GM23338 (cell line): ENCODE results near the gene PIF1. TPM values are rescaled to one million over a fixed set of nuclear protein-coding genes. Genes with fewer than 3 reads are reported as not detected.

Experiments used
- ATAC-seq: fragments of 200-7000 bp; cut with Tn5 transposase; 3 replicates; pipeline ENCODE4 v1.9.1; 2020
- DNase-seq: peaks from one replicate; pipeline ENCODE4 v3.0.0-alpha.2; 2015; ENCODE audit warnings: low spot score
- H2AFZ ChIP-seq: fragments of 200-600 bp; sonication (generic); 2 replicates; pipeline ENCODE4 v1.8.0; 2016; ENCODE audit warnings: antibody characterized with exemption, mild to moderate bottlenecking, moderate library complexity
- H3F3A ChIP-seq: fragments of 200-600 bp; sonication (generic); replicated peaks from 2 replicates; pipeline ENCODE4 v1.8.0; 2017; ENCODE audit warnings: antibody characterized with exemption, mixed run types, low read depth
- H3K27ac ChIP-seq: fragments of 200-600 bp; sonication (generic); 2 replicates; pipeline ENCODE4 v1.6.1; 2016; ENCODE audit warnings: low read depth
- H3K27me3 ChIP-seq: fragments of 200-600 bp; sonication (generic); 2 replicates; pipeline ENCODE4 v1.8.0; 2016; ENCODE audit warnings: mild to moderate bottlenecking, mixed run types, moderate library complexity; ENCODE audit not compliant: insufficient read depth
- H3K36me3 ChIP-seq: fragments of 200-600 bp; sonication (generic); 2 replicates; pipeline ENCODE4 v1.8.0; 2016; ENCODE audit warnings: mild to moderate bottlenecking; ENCODE audit not compliant: insufficient read depth
- H3K4me1 ChIP-seq: fragments of 200-600 bp; sonication (generic); 2 replicates; pipeline ENCODE4 v1.8.0; 2016; ENCODE audit warnings: mild to moderate bottlenecking, moderate library complexity; ENCODE audit not compliant: insufficient read depth
- H3K4me2 ChIP-seq: fragments of 200-600 bp; sonication (generic); 2 replicates; pipeline ENCODE4 v1.7.1; 2017; ENCODE audit warnings: mixed run types
- H3K4me3 ChIP-seq: fragments of 200-600 bp; sonication (generic); 2 replicates; pipeline ENCODE4 v1.6.1; 2016; ENCODE audit warnings: mixed run types
- H3K79me2 ChIP-seq: fragments of 200-600 bp; sonication (generic); replicated peaks from 2 replicates; pipeline ENCODE4 v1.8.0; 2017; ENCODE audit warnings: mild to moderate bottlenecking; ENCODE audit not compliant: insufficient read depth
- H3K9me2 ChIP-seq: fragments of 200-600 bp; sonication (generic); 2 replicates; pipeline ENCODE4 v1.8.0; 2017; ENCODE audit not compliant: insufficient read depth
- H4K20me1 ChIP-seq: fragments of 200-600 bp; sonication (generic); replicated peaks from 2 replicates; pipeline ENCODE4 v1.8.0; 2017; ENCODE audit warnings: mild to moderate bottlenecking; ENCODE audit not compliant: insufficient read depth
- H3K27ac Mint-ChIP-seq: 2 replicates; pipeline ENCODE4 v1.8.0; 2020; ENCODE audit warnings: inconsistent platforms, mild to moderate bottlenecking, moderate library complexity, mixed read lengths
- H3K27me3 Mint-ChIP-seq: 3 replicates; pipeline ENCODE4 v1.8.0; 2022; ENCODE audit warnings: low read depth, mild to moderate bottlenecking, moderate library complexity, mixed read lengths, inconsistent platforms; ENCODE audit not compliant: insufficient read depth, poor library complexity
- H3K36me3 Mint-ChIP-seq: 3 replicates; pipeline ENCODE4 v1.8.0; 2021; ENCODE audit warnings: low read depth, mild to moderate bottlenecking, inconsistent platforms, moderate library complexity, mixed read lengths
- H3K4me1 Mint-ChIP-seq: 3 replicates; pipeline ENCODE4 v1.8.0; 2020; ENCODE audit warnings: mild to moderate bottlenecking, inconsistent platforms, mixed read lengths
- H3K4me3 Mint-ChIP-seq: 3 replicates; pipeline ENCODE4 v1.8.0; 2021; ENCODE audit warnings: moderate library complexity, mild to moderate bottlenecking, inconsistent platforms, mixed read lengths
- H3K9me3 Mint-ChIP-seq: 3 replicates; pipeline ENCODE4 v1.8.0; 2020; ENCODE audit warnings: moderate library complexity, mild to moderate bottlenecking, inconsistent platforms, mixed read lengths
- CREB1 ChIP-seq: fragments of 250-450 bp; sonication (Bioruptor Pico); IDR thresholded peaks from 2 replicates; pipeline ENCODE4 v1.5.0; 2020; ENCODE audit warnings: low read depth, mild to moderate bottlenecking, moderate library complexity
- EZH2 ChIP-seq: fragments of 200-600 bp; sonication (generic); IDR thresholded peaks from one replicate; pipeline ENCODE4 v1.8.0; 2017; ENCODE audit warnings: antibody characterized with exemption, mild to moderate bottlenecking, low read depth; ENCODE audit not compliant: unreplicated experiment
- EZH2phosphoT487 ChIP-seq: fragments of 200-600 bp; sonication (generic); IDR thresholded peaks from one replicate; pipeline ENCODE4 v1.8.1; 2018; ENCODE audit warnings: antibody characterized with exemption; ENCODE audit not compliant: unreplicated experiment
- JUNB ChIP-seq: IDR thresholded peaks from one replicate; pipeline ENCODE4 v1.6.1; 2016; ENCODE audit warnings: antibody characterized with exemption; ENCODE audit not compliant: unreplicated experiment
- NANOG ChIP-seq: IDR thresholded peaks from 2 replicates; pipeline ENCODE4 v1.6.1; 2016; ENCODE audit warnings: antibody characterized with exemption, borderline replicate concordance
- POLR2AphosphoS5 ChIP-seq: IDR thresholded peaks from 2 replicates; pipeline ENCODE4 v1.6.1; 2016; ENCODE audit warnings: antibody characterized with exemption, low read depth
- STAT1 ChIP-seq: IDR thresholded peaks from one replicate; pipeline ENCODE4 v1.6.1; 2016; ENCODE audit warnings: antibody characterized with exemption; ENCODE audit not compliant: unreplicated experiment
- ZNF114 ChIP-seq: fragments of 250-450 bp; sonication (Bioruptor Pico); IDR thresholded peaks from 2 replicates; pipeline ENCODE4 v1.5.0; 2020; ENCODE audit warnings: mild to moderate bottlenecking, moderate library complexity
- ZNF331 ChIP-seq: fragments of 250-450 bp; sonication (Bioruptor Pico); IDR thresholded peaks from 2 replicates; pipeline ENCODE4 v1.5.0; 2020; ENCODE audit warnings: low read depth, mild to moderate bottlenecking, moderate library complexity
- polyA plus RNA-seq: library from polyadenylated mRNA; unstranded; fragments of >200 nt; fragmentation: Nextera tagmentation; extraction: Ambion mirVana; gene quantifications from 2 replicates; pipeline ENCODE4 v1.2.1, GENCODE V29; 2016
- total RNA-seq: library from RNA; depleted of rRNA; stranded (reverse); fragments of >200 nt; shearing (Covaris generic); gene quantifications from 2 replicates; pipeline ENCODE4 v1.2.3, GENCODE V29; 2014
- TF ChIP-seq, protein P1 (sequence below), 2 experiments: fragments of 200-600 bp in 1 of 2; sonication (generic) in 1 of 2; conservative IDR thresholded peaks; 2 replicates each; pipeline versions ENCODE4 v1.5.1 to v1.6.1; 2016 to 2017; ENCODE audit warnings: antibody characterized with exemption in 2 of 2, low read depth in 2 of 2, mild to moderate bottlenecking in 2 of 2, moderate library complexity in 1 of 2
- TF ChIP-seq, protein P2 (sequence below): IDR thresholded peaks from 2 replicates; pipeline ENCODE4 v1.6.1; 2016; ENCODE audit warnings: antibody characterized with exemption
- TF ChIP-seq, protein P3 (sequence below): IDR thresholded peaks from one replicate; pipeline ENCODE4 v1.6.1; 2018; ENCODE audit warnings: antibody characterized with exemption; ENCODE audit not compliant: unreplicated experiment

The PIF1 gene
- total and polyA plus RNA-seq, 2 experiments from 2014 or later: 116 to 200 TPM

DNA sequence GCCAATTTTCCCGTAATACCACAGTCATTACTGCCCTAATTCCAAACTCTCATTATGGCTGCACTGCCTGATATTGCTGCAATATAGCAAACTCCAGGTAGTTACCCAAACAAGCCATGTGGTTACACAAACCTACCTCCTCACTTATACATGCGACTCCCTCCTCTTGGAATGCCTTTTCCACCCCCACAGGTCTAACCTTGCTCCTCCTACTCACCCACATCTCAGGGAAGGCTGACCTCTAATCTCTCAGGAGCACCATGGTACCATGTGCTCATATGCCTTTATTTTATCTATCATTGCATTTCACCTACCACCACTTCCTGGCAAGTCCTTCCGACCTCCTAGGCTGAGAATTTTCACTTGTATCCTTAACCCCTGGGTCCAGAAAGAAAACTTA lies 53.0 kb downstream of the PIF1 start (continued):
- TF ChIP-seq, protein P1, sequence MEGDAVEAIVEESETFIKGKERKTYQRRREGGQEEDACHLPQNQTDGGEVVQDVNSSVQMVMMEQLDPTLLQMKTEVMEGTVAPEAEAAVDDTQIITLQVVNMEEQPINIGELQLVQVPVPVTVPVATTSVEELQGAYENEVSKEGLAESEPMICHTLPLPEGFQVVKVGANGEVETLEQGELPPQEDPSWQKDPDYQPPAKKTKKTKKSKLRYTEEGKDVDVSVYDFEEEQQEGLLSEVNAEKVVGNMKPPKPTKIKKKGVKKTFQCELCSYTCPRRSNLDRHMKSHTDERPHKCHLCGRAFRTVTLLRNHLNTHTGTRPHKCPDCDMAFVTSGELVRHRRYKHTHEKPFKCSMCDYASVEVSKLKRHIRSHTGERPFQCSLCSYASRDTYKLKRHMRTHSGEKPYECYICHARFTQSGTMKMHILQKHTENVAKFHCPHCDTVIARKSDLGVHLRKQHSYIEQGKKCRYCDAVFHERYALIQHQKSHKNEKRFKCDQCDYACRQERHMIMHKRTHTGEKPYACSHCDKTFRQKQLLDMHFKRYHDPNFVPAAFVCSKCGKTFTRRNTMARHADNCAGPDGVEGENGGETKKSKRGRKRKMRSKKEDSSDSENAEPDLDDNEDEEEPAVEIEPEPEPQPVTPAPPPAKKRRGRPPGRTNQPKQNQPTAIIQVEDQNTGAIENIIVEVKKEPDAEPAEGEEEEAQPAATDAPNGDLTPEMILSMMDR (conservative IDR thresholded peaks at IDR 0.05; ENCODE audit: low read depth in 2 of 2): no peak
- no peak for TF ChIP-seq ZNF331 (CRISPR knock-in tag)
- TF ChIP-seq, protein P2, sequence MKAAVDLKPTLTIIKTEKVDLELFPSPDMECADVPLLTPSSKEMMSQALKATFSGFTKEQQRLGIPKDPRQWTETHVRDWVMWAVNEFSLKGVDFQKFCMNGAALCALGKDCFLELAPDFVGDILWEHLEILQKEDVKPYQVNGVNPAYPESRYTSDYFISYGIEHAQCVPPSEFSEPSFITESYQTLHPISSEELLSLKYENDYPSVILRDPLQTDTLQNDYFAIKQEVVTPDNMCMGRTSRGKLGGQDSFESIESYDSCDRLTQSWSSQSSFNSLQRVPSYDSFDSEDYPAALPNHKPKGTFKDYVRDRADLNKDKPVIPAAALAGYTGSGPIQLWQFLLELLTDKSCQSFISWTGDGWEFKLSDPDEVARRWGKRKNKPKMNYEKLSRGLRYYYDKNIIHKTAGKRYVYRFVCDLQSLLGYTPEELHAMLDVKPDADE: no peak
- TF ChIP-seq EZH2: no peak
- TF ChIP-seq ZNF114 (CRISPR knock-in tag): no peak
- TF ChIP-seq NANOG: no peak
- no peak for TF ChIP-seq STAT1
- TF ChIP-seq, protein P3, sequence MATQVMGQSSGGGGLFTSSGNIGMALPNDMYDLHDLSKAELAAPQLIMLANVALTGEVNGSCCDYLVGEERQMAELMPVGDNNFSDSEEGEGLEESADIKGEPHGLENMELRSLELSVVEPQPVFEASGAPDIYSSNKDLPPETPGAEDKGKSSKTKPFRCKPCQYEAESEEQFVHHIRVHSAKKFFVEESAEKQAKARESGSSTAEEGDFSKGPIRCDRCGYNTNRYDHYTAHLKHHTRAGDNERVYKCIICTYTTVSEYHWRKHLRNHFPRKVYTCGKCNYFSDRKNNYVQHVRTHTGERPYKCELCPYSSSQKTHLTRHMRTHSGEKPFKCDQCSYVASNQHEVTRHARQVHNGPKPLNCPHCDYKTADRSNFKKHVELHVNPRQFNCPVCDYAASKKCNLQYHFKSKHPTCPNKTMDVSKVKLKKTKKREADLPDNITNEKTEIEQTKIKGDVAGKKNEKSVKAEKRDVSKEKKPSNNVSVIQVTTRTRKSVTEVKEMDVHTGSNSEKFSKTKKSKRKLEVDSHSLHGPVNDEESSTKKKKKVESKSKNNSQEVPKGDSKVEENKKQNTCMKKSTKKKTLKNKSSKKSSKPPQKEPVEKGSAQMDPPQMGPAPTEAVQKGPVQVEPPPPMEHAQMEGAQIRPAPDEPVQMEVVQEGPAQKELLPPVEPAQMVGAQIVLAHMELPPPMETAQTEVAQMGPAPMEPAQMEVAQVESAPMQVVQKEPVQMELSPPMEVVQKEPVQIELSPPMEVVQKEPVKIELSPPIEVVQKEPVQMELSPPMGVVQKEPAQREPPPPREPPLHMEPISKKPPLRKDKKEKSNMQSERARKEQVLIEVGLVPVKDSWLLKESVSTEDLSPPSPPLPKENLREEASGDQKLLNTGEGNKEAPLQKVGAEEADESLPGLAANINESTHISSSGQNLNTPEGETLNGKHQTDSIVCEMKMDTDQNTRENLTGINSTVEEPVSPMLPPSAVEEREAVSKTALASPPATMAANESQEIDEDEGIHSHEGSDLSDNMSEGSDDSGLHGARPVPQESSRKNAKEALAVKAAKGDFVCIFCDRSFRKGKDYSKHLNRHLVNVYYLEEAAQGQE: no peak
- no peak for TF ChIP-seq EZH2phosphoT487

- Mint-ChIP-seq H3K9me3 (peaks cover 4% of the 10 kb centered on the region; the same call in 2 of the 3 replicates), H3K36me3 (peaks cover 36% of the 10 kb centered on the region), H3K4me1 (peaks cover 48% of the 10 kb centered on the region), H3K4me3 (no peak overlapping the region; the same call in 2 of the 3 replicates), H3K27ac (no peak overlapping the region), H3K27me3 (peaks cover 8% of the 10 kb centered on the region)
- Histone ChIP-seq H2AFZ (no peak overlapping the region), H3K79me2 (peaks cover 93% of the 10 kb centered on the region), H3K36me3 (no peaks in the 10 kb centered on the region), H3K4me1 (peaks cover 65% of the 10 kb centered on the region), H3K4me2 (peak overlapping the region; percentile 67), H3K4me3 (peak overlapping the region; percentile 33; the same call in 1 of the 2 replicates), H4K20me1 (peaks cover 57% of the 10 kb centered on the region), H3K27ac (peak overlapping the region; percentile 76; the same call in 1 of the 2 replicates), H3K27me3 (no peaks in the 10 kb centered on the region), H3K9me2 (no peaks in the 10 kb centered on the region), H3F3A (peaks cover 12% of the 10 kb centered on the region; the same call in 1 of the 2 replicates)
- no peak for ATAC-seq
- no peak for DNase-seq
- TF ChIP-seq CREB1 (CRISPR knock-in tag): no peak
- TF ChIP-seq NANOG: no peak
- no peak for TF ChIP-seq JUNB
- no peak for TF ChIP-seq POLR2AphosphoS5
- no peak for TF ChIP-seq STAT1
- no peak for TF ChIP-seq EZH2
- TF ChIP-seq ZNF114 (CRISPR knock-in tag): no peak
- TF ChIP-seq, protein P3: no peak
These were observed 54.8 kb downstream of the PIF1 start for GRCh38 chr15:64770626-64771025.
